Omental fat pad (tissue), 4 donors: ENCODE measurements around the gene MYH9. TPM values are rescaled to one million over a fixed set of nuclear protein-coding genes. Genes with fewer than 3 reads are reported as not detected.

Source experiments
- ATAC-seq: fragments of 150-250 bp; one replicate; pipeline ENCODE4 v1.9.1; 2016; ENCODE audit warnings: mild to moderate bottlenecking, moderate library complexity; ENCODE audit not compliant: low FRiP score
- DNase-seq: peaks from one replicate; pipeline ENCODE4 v3.0.0-alpha.2; 2019; ENCODE audit warnings: low spot score
- CTCF ChIP-seq, 3 donors: fragments of 450-650 bp; IDR thresholded peaks; one replicate each; pipeline ENCODE4 v1.5.1; 2016 to 2017; ENCODE audit warnings: antibody characterized with exemption in 3 of 3, mild to moderate bottlenecking in 3 of 3, moderate library complexity in 2 of 3
- total RNA-seq, 4 donors: library from RNA; depleted of rRNA; stranded (reverse); fragments of >200 nt; gene quantifications; one replicate each; pipeline ENCODE4 v1.1.0, GENCODE V29; 2016

MYH9 gene
- total RNA-seq, 4 donors from 2014 or later: 225 to 463 (median 370) TPM

GRCh38 chr22:36379593-36380361, 8.0 kb downstream of the MYH9 start:
- ATAC-seq: no peak
- TF ChIP-seq CTCF (IDR thresholded peaks at IDR 0.05): no peak
- no peak for DNase-seq

DNA sequence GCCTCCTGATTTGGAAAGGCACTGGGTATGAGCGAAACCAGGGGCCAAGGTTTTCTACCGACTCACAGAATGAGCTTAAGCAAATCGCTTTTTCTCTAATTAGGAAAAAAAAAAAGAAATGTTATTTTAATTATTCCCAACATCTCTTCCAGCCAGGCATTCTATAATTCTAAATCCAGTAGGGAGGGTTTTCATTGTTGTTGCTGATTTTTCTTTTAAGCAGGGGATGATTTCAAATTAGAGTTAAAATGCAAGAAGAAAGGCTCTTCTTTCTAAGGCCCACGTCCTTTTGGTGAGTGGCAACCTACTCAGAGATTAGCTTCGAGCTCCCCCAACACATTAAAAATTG, 8.9 kb downstream of the MYH9 start:
- TF ChIP-seq CTCF (IDR thresholded peaks at IDR 0.05): no peak
- ATAC-seq (no peak), DNase-seq (no peak)

DNA sequence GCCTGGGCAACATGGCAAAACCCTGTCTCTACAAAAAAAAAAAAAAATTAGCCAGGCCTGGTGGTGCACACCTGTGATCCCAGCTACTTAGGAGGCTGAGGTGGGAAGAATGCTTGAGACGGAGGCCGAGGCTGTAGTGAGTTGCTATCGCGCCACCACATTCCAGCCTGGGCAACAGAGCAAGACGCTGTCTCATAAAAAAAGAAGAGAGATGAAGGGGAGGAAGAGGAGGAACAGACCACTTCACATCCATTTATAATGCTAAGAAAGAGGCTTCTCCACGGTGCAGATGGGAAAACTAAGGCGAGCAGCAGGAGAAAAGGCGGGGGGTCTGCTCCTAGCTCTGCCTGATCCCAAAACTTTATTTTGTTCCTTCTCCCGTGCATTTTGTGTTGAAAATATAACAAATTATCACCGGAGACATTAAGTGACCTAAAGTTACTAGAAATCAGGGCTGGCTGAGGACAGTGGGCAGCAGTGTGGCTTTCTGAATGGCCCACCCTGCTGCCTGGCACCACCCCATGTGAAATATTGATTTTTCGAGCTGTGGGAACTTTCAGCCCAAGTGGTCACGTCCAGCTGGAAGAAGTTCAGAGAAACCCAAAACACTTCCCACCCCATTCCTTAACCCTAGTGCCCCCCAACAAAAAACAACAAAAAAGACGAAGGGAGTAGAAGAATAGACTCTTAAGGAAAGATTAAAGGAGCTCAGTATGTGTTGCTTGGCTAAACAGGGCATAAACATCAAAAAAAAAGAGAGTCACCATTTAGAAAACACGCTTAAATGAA, 9.5 kb downstream of the MYH9 start:
- DNase-seq: no peak
- TF ChIP-seq CTCF (IDR thresholded peaks at IDR 0.05): no peak
- ATAC-seq: no peak

GRCh38 chr22:36377022-36377631, 10.6 kb downstream of the MYH9 start:
- no peak for TF ChIP-seq CTCF (IDR thresholded peaks at IDR 0.05)
- DNase-seq (no peak), ATAC-seq (no peak)

DNA sequence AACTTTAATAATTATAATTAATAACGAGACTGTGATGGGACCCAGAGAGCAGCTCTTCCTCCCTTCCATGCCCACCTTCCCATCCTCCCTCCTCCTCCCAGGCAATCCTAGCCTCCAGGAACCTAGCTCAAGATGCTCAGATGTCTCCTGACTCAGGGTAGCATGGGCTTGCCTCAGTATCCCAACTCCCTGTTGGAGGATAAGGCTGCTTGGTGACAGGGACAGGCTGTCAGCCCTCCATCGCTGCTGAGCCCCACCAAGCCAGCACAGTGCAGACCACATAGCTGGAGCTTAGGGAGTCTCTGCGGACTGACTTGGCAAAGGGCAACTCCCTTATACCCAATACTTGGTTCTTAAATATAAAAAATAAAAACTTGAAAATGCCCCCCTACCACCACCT, 11.5 kb downstream of the MYH9 start:
- DNase-seq: no peak
- no peak for ATAC-seq
- no peak for TF ChIP-seq CTCF (IDR thresholded peaks at IDR 0.05)

DNA sequence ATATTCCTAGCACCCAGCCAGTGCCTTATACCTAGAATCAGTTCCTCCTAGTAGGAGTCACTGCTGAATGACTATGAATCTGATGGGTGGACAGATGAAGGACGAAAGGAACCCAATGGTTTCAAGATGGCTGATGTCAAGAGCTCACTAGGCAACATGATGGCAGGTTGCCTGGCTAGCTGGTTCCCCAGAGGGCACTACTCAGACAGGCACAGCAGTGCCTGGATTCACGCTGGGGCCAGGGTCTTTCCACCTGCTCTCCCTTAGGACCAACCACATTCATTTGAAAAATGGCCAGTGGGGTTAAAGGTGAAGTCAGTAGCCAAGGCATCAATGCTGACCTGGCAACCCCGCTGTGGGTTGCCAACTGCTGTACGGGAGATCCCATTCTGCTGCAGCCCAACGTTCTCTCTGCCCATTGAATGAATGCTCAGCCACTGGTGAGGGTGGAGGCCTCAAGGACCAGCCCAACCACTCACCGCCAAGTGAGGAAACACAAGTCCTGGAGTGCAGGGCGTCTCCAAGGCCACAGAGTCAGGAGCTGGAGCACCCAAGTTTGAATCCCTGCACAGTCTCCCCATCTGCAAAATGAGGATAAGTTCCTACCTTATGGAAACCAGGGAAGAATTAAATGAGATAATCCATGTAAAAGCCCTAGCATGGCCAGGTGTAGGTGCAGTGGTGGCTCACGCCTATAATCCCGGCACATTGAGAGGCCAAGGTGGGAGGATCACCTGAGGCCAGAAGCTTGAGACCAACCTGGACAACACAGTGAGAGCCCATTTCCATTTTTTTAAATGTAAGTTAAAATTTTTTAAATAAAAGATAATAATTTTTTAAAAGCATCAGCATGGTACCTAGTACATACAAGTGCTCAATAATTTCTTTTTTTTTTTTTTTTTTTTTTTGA, 12.4 kb downstream of the MYH9 start:
- DNase-seq (no peak), ATAC-seq (no peak)
- no peak for TF ChIP-seq CTCF (IDR thresholded peaks at IDR 0.05)
